GM18505 (cell line): ENCODE results near the gene BRINP3.

Experiments used
- ATAC-seq: cut with Tn5 transposase; IDR thresholded peaks from one replicate; pipeline ENCODE4 v1.9.1; 2021; ENCODE audit not compliant: unreplicated experiment
- POLR2A ChIP-seq: IDR thresholded peaks from 4 replicates; pipeline ENCODE4 v1.6.1; 2011; ENCODE audit warnings: borderline replicate concordance; ENCODE audit not compliant: insufficient read depth, insufficient read length; ENCODE audit errors: extremely low read depth

Gene BRINP3

GRCh38 chr1:190338829-190339228, 138.8 kb downstream of the BRINP3 start:
- ATAC-seq, result no peak
- TF ChIP-seq POLR2A, result no peak

GRCh38 chr1:190328871-190329270, 148.8 kb downstream of the BRINP3 start:
- no peak for TF ChIP-seq POLR2A
- no peak for ATAC-seq

DNA sequence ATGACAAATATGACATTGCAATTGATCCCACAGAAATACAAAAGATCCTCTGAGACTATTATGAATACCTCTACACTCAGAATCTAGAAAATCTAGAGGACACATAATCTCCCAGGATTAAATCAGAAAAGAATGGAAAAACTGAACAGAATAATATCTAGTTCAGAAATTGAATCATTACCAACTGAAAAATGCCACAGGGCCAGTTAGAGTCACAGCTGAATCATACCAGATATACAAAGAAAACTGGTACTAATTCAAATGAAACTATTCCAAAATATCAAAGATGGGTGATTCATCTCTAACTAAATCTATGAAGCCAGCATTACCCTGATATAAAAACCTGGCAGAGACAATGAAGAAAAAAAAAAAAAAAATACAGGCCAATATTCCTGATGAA, 149.3 kb downstream of the BRINP3 start:
- ATAC-seq, result no peak
- no peak for TF ChIP-seq POLR2A

- no peak for TF ChIP-seq POLR2A
Observed at GRCh38 chr1:190327271-190327670, 150.4 kb downstream of the BRINP3 start.

GRCh38 chr1:190323530-190323929, 154.1 kb downstream of the BRINP3 start:
- TF ChIP-seq POLR2A, result no peak
- ATAC-seq, result no peak

More at GRCh38 chr1:190327271-190327670, 150.4 kb downstream of the BRINP3 start:
- no peak for ATAC-seq

GRCh38 chr1:190322274-190322673, 155.4 kb downstream of the BRINP3 start:
- no peak for TF ChIP-seq POLR2A
- no peak for ATAC-seq

- ATAC-seq, result no peak
- TF ChIP-seq POLR2A, result no peak
Observed at GRCh38 chr1:190320952-190321351, 156.7 kb downstream of the BRINP3 start.

GRCh38 chr1:190312763-190313162, 164.9 kb downstream of the BRINP3 start:
- ATAC-seq, result no peak
- TF ChIP-seq POLR2A, result no peak

GRCh38 chr1:190303501-190303900, 174.2 kb downstream of the BRINP3 start:
- no peak for TF ChIP-seq POLR2A
- ATAC-seq, result no peak

- no peak for ATAC-seq
- no peak for TF ChIP-seq POLR2A
Observed at GRCh38 chr1:190296453-190296852, 181.2 kb downstream of the BRINP3 start.

- no peak for TF ChIP-seq POLR2A
- ATAC-seq, result no peak
Observed at GRCh38 chr1:190289897-190290296, 187.8 kb downstream of the BRINP3 start.

GRCh38 chr1:190286111-190286510, 191.6 kb downstream of the BRINP3 start:
- ATAC-seq, result no peak
- no peak for TF ChIP-seq POLR2A

DNA sequence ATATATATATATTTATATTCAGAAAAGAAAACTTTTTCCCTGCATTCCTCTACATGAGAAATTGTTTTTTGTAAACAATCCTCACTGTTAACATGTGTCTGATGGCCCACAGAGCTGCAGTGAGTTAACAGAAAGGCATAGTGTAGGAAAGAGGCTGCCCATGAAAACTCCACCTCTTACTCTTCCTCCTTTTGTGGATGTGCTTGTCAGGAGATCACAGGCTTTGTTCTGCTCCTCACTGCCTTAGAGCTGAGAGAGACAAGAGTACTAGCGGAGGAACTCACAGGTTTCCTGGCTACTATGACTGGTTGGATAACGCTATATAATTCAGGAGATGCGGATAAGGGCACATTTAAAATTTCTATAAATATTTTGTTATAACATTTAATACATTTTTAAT, 200.6 kb downstream of the BRINP3 start:
- no peak for ATAC-seq
- TF ChIP-seq POLR2A, result no peak

- no peak for ATAC-seq
- TF ChIP-seq POLR2A, result no peak
Observed at GRCh38 chr1:190274721-190275120, 202.9 kb downstream of the BRINP3 start.

- no peak for TF ChIP-seq POLR2A
- no peak for ATAC-seq
Observed at GRCh38 chr1:190273161-190273560, 204.5 kb downstream of the BRINP3 start.
